H1 (cell line): ENCODE data around the gene WDR48. TPM values are rescaled to one million over a fixed set of nuclear protein-coding genes. Genes with fewer than 3 reads are reported as not detected.

Experiments
- BACH1 ChIP-seq: IDR thresholded peaks from 2 replicates; pipeline ENCODE4 v1.6.1; 2012; ENCODE audit warnings: low read length, improper control_type of control experiment
- CBX5 ChIP-seq: fragments of 300-800, 300-1000 bp; sonication (generic); IDR thresholded peaks from 2 replicates; pipeline ENCODE4 v1.7.1; 2016; ENCODE audit warnings: antibody characterized with exemption, low read length, low read depth
- EZH2 ChIP-seq: fragments of 200-600 bp; sonication (generic); IDR thresholded peaks from 2 replicates; pipeline ENCODE4 v1.7.1; 2012; ENCODE audit warnings: low read depth, mild to moderate bottlenecking, moderate library complexity, low read length, inconsistent platforms; ENCODE audit not compliant: severe bottlenecking
- FOSL1 ChIP-seq: IDR thresholded peaks from 2 replicates; pipeline ENCODE4 v1.6.1; 2011; ENCODE audit warnings: mild to moderate bottlenecking, low read depth, low read length, moderate library complexity; ENCODE audit not compliant: insufficient read depth
- KDM1A ChIP-seq: fragments of 200-600, 300-600 bp; sonication (generic); IDR thresholded peaks from 2 replicates; pipeline ENCODE4 v1.7.1; 2016; ENCODE audit warnings: mild to moderate bottlenecking, low read length, borderline replicate concordance
- RBBP5 ChIP-seq: IDR thresholded peaks from 2 replicates; pipeline ENCODE4 v1.7.1; 2012; ENCODE audit warnings: low read depth, mild to moderate bottlenecking, inconsistent platforms, low read length, moderate library complexity, borderline replicate concordance
- SP4 ChIP-seq: IDR thresholded peaks from 2 replicates; pipeline ENCODE4 v1.6.1; 2012; ENCODE audit warnings: low read length, inconsistent platforms
- ZNF274 ChIP-seq: IDR thresholded peaks from 2 replicates; pipeline ENCODE4 v1.7.0; 2012; ENCODE audit warnings: low read length, borderline replicate concordance; ENCODE audit errors: extremely low read depth
- polyA plus RNA-seq, 7 experiments: library from polyadenylated mRNA; depleted of rRNA in 3 of 7; stranded (reverse) in 5 of 7; unstranded in 2 of 7; fragments of >200 nt in 5 of 7; fragments of 200-250 nt in 2 of 7; gene quantifications; 1 replicate in 5 of 7; 2 replicates in 1 of 7; 4 replicates in 1 of 7; pipeline versions ENCODE4 v1.2.1 to v1.2.3, GENCODE V29; 2011 to 2013; ENCODE audit warnings: missing spikeins in 2 of 7, mixed read lengths in 2 of 7
- total RNA-seq: library from RNA; stranded (reverse); fragmentation: NEBNext Ultra II Directional; extraction: Animal tissue kit (Norgen Biotek cat#: 25700); gene quantifications from 2 replicates; pipeline ENCODE4 v1.2.1, GENCODE V29; 2021

Gene WDR48
- total and polyA plus RNA-seq, 2 of the 8 experiments (the other 6 are each of a cell fraction or from before 2014, with no cell fraction given), result 21.2 to 54.1 TPM

DNA sequence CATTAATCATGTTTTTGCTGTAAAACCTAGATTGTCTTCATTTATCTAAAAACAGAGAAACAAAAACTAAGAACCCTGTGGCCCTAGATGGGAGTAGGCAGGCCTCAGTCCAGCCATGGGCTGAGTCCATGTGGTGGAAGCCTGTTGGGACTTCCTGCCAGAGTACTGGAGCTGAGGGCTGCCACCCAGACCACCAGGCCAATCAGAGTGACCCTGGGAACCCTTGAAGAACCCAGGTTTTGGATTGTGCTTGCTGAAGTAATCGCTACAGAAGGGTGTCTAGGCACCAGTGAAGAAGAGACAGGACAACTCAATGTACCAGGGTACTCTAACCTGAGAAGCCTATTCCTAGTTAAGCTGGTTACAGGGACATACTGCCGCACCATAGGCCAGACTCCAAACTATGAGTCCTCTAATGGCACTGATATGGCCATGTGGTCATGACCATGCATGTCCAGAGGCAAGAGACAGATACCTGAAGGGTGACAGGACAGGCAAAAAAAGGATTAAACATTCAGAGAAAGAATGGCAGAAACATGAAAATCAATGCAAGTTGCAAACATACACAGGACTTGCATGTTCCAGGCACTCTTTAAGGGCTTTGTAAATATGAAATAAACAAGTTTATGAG is 88.6 kb downstream of the WDR48 start (continued):
- TF ChIP-seq KDM1A (no peak), RBBP5 (no peak), BACH1 (no peak), SP4 (no peak), ZNF274 (no peak), EZH2 (no peak), FOSL1 (no peak), CBX5 (no peak)
